Mesendoderm (in vitro differentiated cells): ENCODE measurements around the gene FBXL17.
A peak's percentile ranks its signal among the peaks of the same experiment; 100 is the strongest.

Source experiments
- DNase-seq: peaks from one replicate; pipeline ENCODE4 v3.0.0; 2013
- H2AK5ac ChIP-seq: 2 replicates; pipeline ENCODE4 v1.6.1; 2013; ENCODE audit warnings: low read length, inconsistent platforms
- H2BK120ac ChIP-seq: 2 replicates; pipeline ENCODE4 v1.6.1; 2013; ENCODE audit warnings: low read depth, mild to moderate bottlenecking, low read length, moderate library complexity, mixed read lengths
- H2BK15ac ChIP-seq: replicated peaks from 2 replicates; pipeline ENCODE4 v1.6.1; 2013; ENCODE audit warnings: low read depth, mild to moderate bottlenecking, moderate library complexity
- H2BK5ac ChIP-seq: 2 replicates; pipeline ENCODE4 v1.6.1; 2013; ENCODE audit warnings: low read length, inconsistent platforms
- H3K18ac ChIP-seq: 2 replicates; pipeline ENCODE4 v1.6.1; 2013; ENCODE audit warnings: mild to moderate bottlenecking, low read length, mixed read lengths
- H3K23ac ChIP-seq: one replicate; pipeline ENCODE4 v1.6.1; 2013; ENCODE audit warnings: low read length
- H3K27ac ChIP-seq: 2 replicates; pipeline ENCODE4 v1.5.1; 2013; ENCODE audit warnings: low read depth, mild to moderate bottlenecking, inconsistent platforms, low read length, moderate library complexity
- H3K27me3 ChIP-seq: 2 replicates; pipeline ENCODE4 v1.6.1; 2013; ENCODE audit warnings: low read length, control low read depth, mild to moderate bottlenecking, inconsistent platforms; ENCODE audit not compliant: insufficient read depth, poor library complexity
- H3K36me3 ChIP-seq: 2 replicates; pipeline ENCODE4 v1.6.1; 2013; ENCODE audit warnings: low read length, inconsistent platforms; ENCODE audit not compliant: control insufficient read depth, insufficient read depth
- H3K4ac ChIP-seq: one replicate; pipeline ENCODE4 v1.6.1; 2013; ENCODE audit warnings: low read depth, mild to moderate bottlenecking, low read length, moderate library complexity
- H3K4me1 ChIP-seq: 2 replicates; pipeline ENCODE4 v1.6.1; 2013; ENCODE audit warnings: low read depth, low read length, inconsistent platforms; ENCODE audit not compliant: control insufficient read depth
- H3K4me2 ChIP-seq: 2 replicates; pipeline ENCODE4 v1.6.1; 2013; ENCODE audit warnings: low read length
- H3K4me3 ChIP-seq: 2 replicates; pipeline ENCODE4 v1.5.1; 2013; ENCODE audit warnings: mild to moderate bottlenecking, low read length
- H3K56ac ChIP-seq: one replicate; pipeline ENCODE4 v1.6.1; 2013; ENCODE audit warnings: low read length
- H3K79me1 ChIP-seq: 2 replicates; pipeline ENCODE4 v1.6.1; 2013; ENCODE audit warnings: low read length, inconsistent platforms
- H3K79me2 ChIP-seq: 2 replicates; pipeline ENCODE4 v1.6.1; 2013; ENCODE audit warnings: mild to moderate bottlenecking, low read length; ENCODE audit not compliant: control insufficient read depth, insufficient read depth
- H3K9ac ChIP-seq: 2 replicates; pipeline ENCODE4 v1.6.1; 2013; ENCODE audit warnings: low read length, inconsistent platforms
- H4K5ac ChIP-seq: one replicate; pipeline ENCODE4 v1.6.1; 2013; ENCODE audit warnings: low read length
- H4K8ac ChIP-seq: one replicate; pipeline ENCODE4 v1.6.1; 2013; ENCODE audit warnings: low read depth, mild to moderate bottlenecking, control low read depth, low read length, moderate library complexity
- WGBS: extraction: QIAGEN DNeasy Blood & Tissue Kit; methylation state at CpG from one replicate; pipeline ENCODE4 v1.1.7; 2013; ENCODE audit warnings: low lambda C conversion rate, missing lambda C conversion rate; ENCODE audit not compliant: insufficient coverage; ENCODE audit errors: extremely low coverage; 5-methylcytosine and 5-hydroxymethylcytosine counted together

Gene FBXL17

GRCh38 chr5:107997338-107997980 lies 384.4 kb downstream of the FBXL17 start:
- Histone ChIP-seq H3K4me3 (no peak overlapping the region), H3K27ac (no peak overlapping the region), H3K27me3 (peaks cover 2% of the 10 kb centered on the region), H2AK5ac (no peak overlapping the region), H3K18ac (no peak overlapping the region), H2BK15ac (no peak overlapping the region), H3K79me2 (no peaks in the 10 kb centered on the region), H3K36me3 (no peaks in the 10 kb centered on the region), H3K4me1 (peaks cover 2% of the 10 kb centered on the region), H3K56ac (no peak overlapping the region), H3K9ac (no peak overlapping the region), H3K4me2 (no peak overlapping the region), H2BK5ac (no peak overlapping the region), H4K8ac (no peak overlapping the region), H4K5ac (no peak overlapping the region), H3K79me1 (no peaks in the 10 kb centered on the region), H3K23ac (no peak overlapping the region), H2BK120ac (no peak overlapping the region), H3K4ac (no peak overlapping the region)
- DNase-seq, result peak; percentile 36
- WGBS, result no CpG with 5 or more reads among the region's 4 CpGs

DNA sequence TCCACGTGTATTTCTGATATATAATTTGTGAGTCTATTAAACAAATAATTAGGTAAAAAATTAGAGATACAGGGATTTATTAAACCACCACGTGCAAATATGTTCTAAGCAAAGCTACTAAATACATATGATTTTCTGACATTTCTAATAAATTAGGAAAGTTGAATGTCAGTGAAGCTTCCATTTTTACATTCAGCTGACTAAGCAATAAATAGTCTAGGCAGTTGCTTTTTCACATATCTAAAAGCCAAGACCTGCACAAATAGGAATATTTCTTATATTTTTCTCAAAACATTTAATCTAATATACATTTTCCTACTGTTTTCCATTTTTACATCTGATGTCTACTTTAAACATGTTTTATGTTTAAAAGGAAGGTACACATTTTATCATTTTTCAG lies 388.6 kb downstream of the FBXL17 start:
- DNase-seq, result no peak
- no peak overlapping the region for H3K56ac ChIP-seq
- no CpG with 5 or more reads among the region's 2 CpGs for WGBS

DNA sequence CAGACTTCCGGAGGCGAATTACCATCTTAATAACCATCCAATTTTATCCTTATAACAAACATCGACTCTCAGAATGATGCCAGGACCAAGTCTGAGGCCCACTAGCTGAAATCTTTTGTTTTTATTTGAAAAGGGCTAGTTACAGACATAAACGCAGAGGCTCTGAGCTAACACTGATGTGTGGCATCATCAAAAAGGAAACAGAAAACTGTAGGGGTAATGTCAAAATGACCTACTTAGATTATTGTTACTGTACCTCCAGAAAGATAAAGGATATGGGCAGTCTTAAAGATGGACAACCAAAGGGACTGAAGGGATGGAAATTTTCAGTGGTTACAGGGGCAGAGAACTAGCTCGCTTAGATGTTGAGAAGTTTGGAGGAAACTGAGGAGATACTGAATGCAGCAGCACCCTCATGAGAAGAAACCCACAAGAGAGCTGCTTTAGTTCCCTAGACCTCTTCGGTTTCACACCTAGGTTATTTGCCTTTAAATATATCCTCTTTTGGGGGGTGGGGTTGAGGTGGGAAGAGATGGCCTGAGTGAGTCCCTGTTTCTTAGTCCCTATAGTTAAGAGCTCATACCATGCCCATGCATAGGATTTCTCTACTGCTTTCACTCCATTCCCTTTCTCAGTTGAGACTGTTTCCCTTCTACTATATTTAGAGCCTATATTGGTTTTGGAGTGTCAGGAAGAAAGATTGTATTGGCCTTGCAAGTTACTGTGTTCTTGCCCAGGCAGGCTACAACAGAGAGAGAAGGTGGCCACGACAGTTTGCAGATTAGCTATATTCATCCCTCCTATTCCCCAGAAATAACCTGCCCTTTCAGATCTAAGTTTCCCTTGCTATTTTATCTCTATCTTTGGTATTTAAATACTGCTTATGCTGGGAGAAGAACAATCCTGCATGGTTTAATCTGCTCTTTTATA lies 390.8 kb downstream of the FBXL17 start:
- no peak for DNase-seq
- Histone ChIP-seq H2BK5ac (no peak overlapping the region), H3K18ac (peak overlapping the region; percentile 51), H3K27ac (no peak overlapping the region), H2AK5ac (no peak overlapping the region), H3K79me2 (no peaks in the 10 kb centered on the region), H2BK15ac (no peak overlapping the region), H3K4me2 (no peak overlapping the region), H2BK120ac (no peak overlapping the region), H3K36me3 (no peaks in the 10 kb centered on the region), H3K9ac (no peak overlapping the region), H3K4me1 (peaks cover 3% of the 10 kb centered on the region), H4K5ac (no peak overlapping the region), H4K8ac (no peak overlapping the region), H3K23ac (no peak overlapping the region), H3K4me3 (no peak overlapping the region), H3K4ac (no peak overlapping the region), H3K56ac (no peak overlapping the region), H3K79me1 (no peaks in the 10 kb centered on the region), H3K27me3 (no peaks in the 10 kb centered on the region)
- no CpG with 5 or more reads among the region's 7 CpGs for WGBS

More for the DNA sequence above, 388.6 kb downstream of the FBXL17 start:
- no peaks in the 10 kb centered on the region for H3K79me1 ChIP-seq
- H3K27me3 ChIP-seq, result no peaks in the 10 kb centered on the region
- no peak overlapping the region for H3K4me3 ChIP-seq
- no peak overlapping the region for H2BK120ac ChIP-seq
- no peak overlapping the region for H2AK5ac ChIP-seq
- no peak overlapping the region for H3K9ac ChIP-seq
- H2BK15ac ChIP-seq, result no peak overlapping the region
- H2BK5ac ChIP-seq, result no peak overlapping the region
- no peak overlapping the region for H4K5ac ChIP-seq
- H4K8ac ChIP-seq, result no peak overlapping the region
- no peak overlapping the region for H3K4ac ChIP-seq
- H3K27ac ChIP-seq, result no peak overlapping the region
- no peak overlapping the region for H3K23ac ChIP-seq
- no peaks in the 10 kb centered on the region for H3K36me3 ChIP-seq
- peaks cover 5% of the 10 kb centered on the region for H3K4me1 ChIP-seq
- H3K79me2 ChIP-seq, result no peaks in the 10 kb centered on the region
- no peak overlapping the region for H3K18ac ChIP-seq
- no peak overlapping the region for H3K4me2 ChIP-seq

DNA sequence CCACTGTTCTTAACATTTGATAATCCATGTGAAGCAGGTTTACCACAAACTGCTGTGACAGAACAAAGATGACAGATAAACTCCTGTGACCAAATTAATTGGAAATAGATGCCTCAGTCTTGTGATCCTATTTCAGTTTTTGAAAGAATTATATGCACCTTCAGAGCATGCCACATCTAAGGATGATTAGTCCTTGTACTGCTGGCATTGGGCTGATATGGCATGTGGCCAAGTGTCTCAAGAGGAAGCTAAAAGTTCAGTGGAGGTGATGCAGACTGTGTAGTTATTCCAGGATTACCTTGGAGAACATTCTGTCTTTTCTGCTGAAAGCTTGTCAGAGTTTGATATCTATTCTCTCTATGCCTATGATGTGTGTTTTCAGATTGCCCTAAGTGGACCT lies 396.8 kb downstream of the FBXL17 start:
- no peak overlapping the region for H2BK15ac ChIP-seq
- H3K27me3 ChIP-seq, result no peaks in the 10 kb centered on the region
- no peaks in the 10 kb centered on the region for H3K79me2 ChIP-seq
- H3K4me2 ChIP-seq, result no peak overlapping the region
- H3K18ac ChIP-seq, result no peak overlapping the region
- H2BK120ac ChIP-seq, result no peak overlapping the region
- no peaks in the 10 kb centered on the region for H3K36me3 ChIP-seq
- no peak overlapping the region for H3K56ac ChIP-seq
- H2AK5ac ChIP-seq, result no peak overlapping the region
- H3K4me1 ChIP-seq, result no peaks in the 10 kb centered on the region
- no peak overlapping the region for H2BK5ac ChIP-seq
- no peak overlapping the region for H3K9ac ChIP-seq
- no peak overlapping the region for H3K4me3 ChIP-seq
- H3K4ac ChIP-seq, result no peak overlapping the region
- no peak overlapping the region for H4K8ac ChIP-seq
- H4K5ac ChIP-seq, result no peak overlapping the region
- H3K79me1 ChIP-seq, result no peaks in the 10 kb centered on the region
- DNase-seq, result no peak
- H3K27ac ChIP-seq, result no peak overlapping the region
- H3K23ac ChIP-seq, result no peak overlapping the region

- no peak for DNase-seq
- no peak overlapping the region for H3K4ac ChIP-seq
- H3K4me2 ChIP-seq, result no peak overlapping the region
- H3K9ac ChIP-seq, result no peak overlapping the region
- H3K23ac ChIP-seq, result no peak overlapping the region
- no peaks in the 10 kb centered on the region for H3K4me1 ChIP-seq
- no peak overlapping the region for H4K5ac ChIP-seq
- H2BK5ac ChIP-seq, result no peak overlapping the region
- H3K79me1 ChIP-seq, result no peaks in the 10 kb centered on the region
- H3K79me2 ChIP-seq, result no peaks in the 10 kb centered on the region
- H2BK15ac ChIP-seq, result no peak overlapping the region
- no peak overlapping the region for H3K4me3 ChIP-seq
- no peaks in the 10 kb centered on the region for H3K27me3 ChIP-seq
- no peak overlapping the region for H2BK120ac ChIP-seq
- H2AK5ac ChIP-seq, result no peak overlapping the region
- no peak overlapping the region for H3K18ac ChIP-seq
- no peak overlapping the region for H4K8ac ChIP-seq
- no peak overlapping the region for H3K56ac ChIP-seq
- H3K27ac ChIP-seq, result no peak overlapping the region
- WGBS, result no CpG with 5 or more reads among the region's 8 CpGs
- no peaks in the 10 kb centered on the region for H3K36me3 ChIP-seq
Observed at GRCh38 chr5:107982703-107983425, 399.0 kb downstream of the FBXL17 start.
